HG03039 (cell line): ENCODE measurements around the gene MYBL2.

Source experiments
- ATAC-seq: cut with Tn5 transposase; IDR thresholded peaks from one replicate; pipeline ENCODE4 v1.9.1; 2021; ENCODE audit warnings: mild to moderate bottlenecking, moderate library complexity; ENCODE audit not compliant: unreplicated experiment

The MYBL2 gene

GRCh38 chr20:43721429-43722152 lies 54.7 kb downstream of the MYBL2 start:
- no peak for ATAC-seq

- no peak for ATAC-seq
Measured at GRCh38 chr20:43722153-43722505, 55.2 kb downstream of the MYBL2 start.

- no peak for ATAC-seq
Measured at GRCh38 chr20:43723186-43723585, 56.3 kb downstream of the MYBL2 start.

GRCh38 chr20:43723735-43724134 lies 56.8 kb downstream of the MYBL2 start:
- ATAC-seq: no peak

- no peak for ATAC-seq
Measured at GRCh38 chr20:43724383-43724782, 57.5 kb downstream of the MYBL2 start.

- ATAC-seq: no peak
Measured at GRCh38 chr20:43725666-43726065, 58.8 kb downstream of the MYBL2 start.

GRCh38 chr20:43726333-43726732 lies 59.4 kb downstream of the MYBL2 start:
- no peak for ATAC-seq

- ATAC-seq: no peak
Measured at GRCh38 chr20:43726811-43727338, 60.0 kb downstream of the MYBL2 start, which contains the start of gene GTSF1L. TSS of gene GTSF1L (minus strand) at chr20:43727002. CDS start at chr20:43726694, 308 bp downstream.

GRCh38 chr20:43727980-43728590 lies 61.2 kb downstream of the MYBL2 start:
- no peak for ATAC-seq

GRCh38 chr20:43728686-43729255 lies 61.9 kb downstream of the MYBL2 start:
- ATAC-seq: no peak

- ATAC-seq: no peak
Measured at GRCh38 chr20:43731469-43731868, 64.6 kb downstream of the MYBL2 start.

GRCh38 chr20:43731927-43732326 lies 65.0 kb downstream of the MYBL2 start:
- no peak for ATAC-seq

GRCh38 chr20:43736588-43737158 lies 69.8 kb downstream of the MYBL2 start:
- ATAC-seq: no peak

GRCh38 chr20:43737925-43738324 lies 71.0 kb downstream of the MYBL2 start:
- ATAC-seq: no peak

GRCh38 chr20:43739148-43739749 lies 72.3 kb downstream of the MYBL2 start:
- no peak for ATAC-seq

GRCh38 chr20:43740642-43741041 lies 73.7 kb downstream of the MYBL2 start:
- ATAC-seq: no peak

- no peak for ATAC-seq
Measured at GRCh38 chr20:43744151-43744611, 77.3 kb downstream of the MYBL2 start.

GRCh38 chr20:43744966-43745730 lies 78.2 kb downstream of the MYBL2 start:
- no peak for ATAC-seq

- no peak for ATAC-seq
Measured at GRCh38 chr20:43746344-43747137, 79.6 kb downstream of the MYBL2 start.

- ATAC-seq: no peak
Measured at GRCh38 chr20:43748274-43748673, 81.4 kb downstream of the MYBL2 start.
